ENCODE results near the gene CTNNA2.

- TF ChIP-seq CTCF (IDR thresholded peaks at IDR 0.05) (peak; percentile 8 to 56 (median 30)), POLR2A (IDR thresholded peaks at IDR 0.05) (no peak)
These were observed 986.2 kb downstream of the CTNNA2 start for GRCh38 chr2:80499095-80499494.

Data from right lobe of liver (tissue), 4 donors.